GM04503 (cell line): ENCODE measurements around the gene UPK3B.
"Not testable (repeated sequence)": the region's sequence is repeated elsewhere in the genome, so short reads cannot be mapped to it uniquely, and the experiment has no call there.

Source experiments
- DNase-seq: peaks from one replicate; pipeline ENCODE4 v3.0.0-alpha.2; 2012; ENCODE audit warnings: low read depth

Gene UPK3B

GRCh38 chr7:76509931-76510877 is at the start of gene UPK3B:
TSS of gene UPK3B (plus strand) at chr7:76510552. CDS start at chr7:76510653, 101 bp downstream.
- no peak for DNase-seq

- DNase-seq: not testable (repeated sequence)
These were observed 49.6 kb upstream of the UPK3B start for GRCh38 chr7:76460767-76461166.

GRCh38 chr7:76461464-76462101 is 48.8 kb upstream of the UPK3B start, which contains the start of gene DTX2:
TSS of gene DTX2 (plus strand) at chr7:76461709. CDS start at chr7:76480510, 18,801 bp downstream.
- not testable (repeated sequence) for DNase-seq

- not testable (repeated sequence) for DNase-seq
These were observed 48.0 kb upstream of the UPK3B start for GRCh38 chr7:76462271-76462882.

GRCh38 chr7:76464959-76465358 is 45.4 kb upstream of the UPK3B start:
- DNase-seq: not testable (repeated sequence)

- DNase-seq: not testable (repeated sequence)
These were observed 44.4 kb upstream of the UPK3B start for GRCh38 chr7:76465950-76466349.

- not testable (repeated sequence) for DNase-seq
These were observed 42.5 kb upstream of the UPK3B start for GRCh38 chr7:76467743-76468404.

GRCh38 chr7:76471556-76472221 is 38.7 kb upstream of the UPK3B start:
- not testable (repeated sequence) for DNase-seq

- DNase-seq: not testable (repeated sequence)
These were observed 37.3 kb upstream of the UPK3B start for GRCh38 chr7:76473097-76473496.

GRCh38 chr7:76476280-76476679 is 34.1 kb upstream of the UPK3B start:
- DNase-seq: not testable (repeated sequence)

- DNase-seq: not testable (repeated sequence)
These were observed 33.4 kb upstream of the UPK3B start for GRCh38 chr7:76476742-76477474.

GRCh38 chr7:76479628-76480027 is 30.7 kb upstream of the UPK3B start:
- not testable (repeated sequence) for DNase-seq

- not testable (repeated sequence) for DNase-seq
These were observed 29.7 kb upstream of the UPK3B start for GRCh38 chr7:76480403-76481253.

GRCh38 chr7:76482660-76483059 is 27.7 kb upstream of the UPK3B start:
- DNase-seq: not testable (repeated sequence)

GRCh38 chr7:76483081-76483480 is 27.3 kb upstream of the UPK3B start:
- not testable (repeated sequence) for DNase-seq

- DNase-seq: not testable (repeated sequence)
These were observed 25.9 kb upstream of the UPK3B start for GRCh38 chr7:76484456-76484855.

GRCh38 chr7:76485822-76486610 is 24.3 kb upstream of the UPK3B start:
- not testable (repeated sequence) for DNase-seq

- not testable (repeated sequence) for DNase-seq
These were observed 23.7 kb upstream of the UPK3B start for GRCh38 chr7:76486618-76487017.

- not testable (repeated sequence) for DNase-seq
These were observed 22.4 kb upstream of the UPK3B start for GRCh38 chr7:76487969-76488368.
